H1 (cell line): Measurements from ENCODE around the gene CAPN2. TPM values are rescaled to one million over a fixed set of nuclear protein-coding genes. Genes with fewer than 3 reads are reported as not detected.

Experiments
- CTCF ChIA-PET: fragments of 300-600 bp; sonication (Branson Sonifier 250); formaldehyde crosslinking; loops from one replicate; lab custom pipeline; 2021; ENCODE audit not compliant: partially characterized antibody; lab: Charles Lee
- POLR2A ChIA-PET: fragments of 300-600 bp; sonication (Branson Sonifier 250); formaldehyde crosslinking; loops from one replicate; lab custom pipeline; 2021; ENCODE audit warnings: inconsistent platforms; ENCODE audit not compliant: partially characterized antibody; lab: Charles Lee
- DNase-seq, 2 experiments: peaks; one replicate each; pipeline versions ENCODE4 v3.0.0 to v3.0.0-alpha.2; 2010 to 2022; ENCODE audit warnings: low spot score in 2 of 2, low read depth in 1 of 2, mixed read lengths in 1 of 2
- FAIRE-seq: peaks from 2 replicates; lab custom pipeline; 2011; peaks lifted over from hg19 to GRCh38; lab: Jason Lieb, UNC
- H2AFZ ChIP-seq: 2 replicates; pipeline ENCODE4 v1.8.1; 2012; ENCODE audit warnings: low read length, inconsistent platforms
- H2AK5ac ChIP-seq: 2 replicates; pipeline ENCODE4 v1.6.1; 2013; ENCODE audit warnings: low read depth, low read length
- H2BK120ac ChIP-seq: replicated peaks from 2 replicates; pipeline ENCODE3; 2013; ENCODE audit warnings: low read depth, low read length, inconsistent platforms
- H2BK12ac ChIP-seq: 2 replicates; pipeline ENCODE4 v1.6.1; 2013; ENCODE audit warnings: low read depth, low read length
- H2BK15ac ChIP-seq: 2 replicates; pipeline ENCODE4 v1.6.1; 2013; ENCODE audit warnings: low read length
- H2BK20ac ChIP-seq: 2 replicates; pipeline ENCODE4 v1.6.1; 2013; ENCODE audit warnings: low read length
- H2BK5ac ChIP-seq: 2 replicates; pipeline ENCODE4 v1.6.1; 2013; ENCODE audit warnings: low read depth, low read length
- H3K14ac ChIP-seq: 2 replicates; pipeline ENCODE4 v1.6.1; 2013; ENCODE audit warnings: inconsistent platforms; ENCODE audit not compliant: insufficient read length
- H3K18ac ChIP-seq: 2 replicates; pipeline ENCODE4 v1.6.1; 2013; ENCODE audit warnings: low read length; ENCODE audit errors: extremely low read depth
- H3K23ac ChIP-seq: 2 replicates; pipeline ENCODE4 v1.6.1; 2013; ENCODE audit warnings: inconsistent platforms; ENCODE audit not compliant: insufficient read length
- H3K23me2 ChIP-seq: 2 replicates; pipeline ENCODE4 v1.6.1; 2013; ENCODE audit warnings: low read depth, low read length
- H3K27ac ChIP-seq: 2 replicates; pipeline ENCODE4 v1.6.1; 2011; ENCODE audit warnings: low read depth, low read length, inconsistent platforms
- H3K27me3 ChIP-seq, 4 experiments: replicated peaks in 1 of 4; 1 replicate in 1 of 4; 2 replicates in 3 of 4; pipeline versions ENCODE4 v1.6.1 to v1.8.1; 2011 to 2013; ENCODE audit warnings: low read length in 3 of 4, mild to moderate bottlenecking in 3 of 4, inconsistent platforms in 2 of 4, mixed read lengths in 2 of 4, moderate library complexity in 1 of 4; ENCODE audit not compliant: control insufficient read depth in 3 of 4, insufficient read depth in 3 of 4; ENCODE audit errors: extremely low read depth in 1 of 4
- H3K36me3 ChIP-seq, 4 experiments: 2 replicates each; pipeline versions ENCODE4 v1.6.1 to v1.8.1; 2011 to 2013; ENCODE audit warnings: mild to moderate bottlenecking in 4 of 4, low read length in 3 of 4, moderate library complexity in 2 of 4, control low read depth in 1 of 4, inconsistent platforms in 1 of 4; ENCODE audit not compliant: insufficient read depth in 4 of 4, control insufficient read depth in 2 of 4
- H3K4ac ChIP-seq: replicated peaks from 2 replicates; pipeline ENCODE3; 2013; ENCODE audit warnings: low read length, low read depth, mixed read lengths, inconsistent platforms; ENCODE audit not compliant: insufficient read length
- H3K4me1 ChIP-seq, 4 experiments: replicated peaks in 1 of 4; 1 replicate in 1 of 4; 2 replicates in 3 of 4; pipeline versions ENCODE4 v1.6.1 to v1.8.1; 2011 to 2013; ENCODE audit warnings: low read length in 3 of 4, inconsistent platforms in 2 of 4, mixed read lengths in 1 of 4; ENCODE audit not compliant: insufficient read depth in 4 of 4, control insufficient read depth in 3 of 4
- H3K4me2 ChIP-seq, 2 experiments: 2 replicates each; pipeline versions ENCODE4 v1.6.1 to v1.8.1; 2011 to 2013; ENCODE audit warnings: low read depth in 2 of 2, low read length in 2 of 2, control low read depth in 1 of 2, inconsistent platforms in 1 of 2, mild to moderate bottlenecking in 1 of 2; ENCODE audit not compliant: insufficient read depth in 1 of 2
- H3K4me3 ChIP-seq, 4 experiments: fragments of 200-600, 300-600 bp in 1 of 4; sonication (generic), shearing (Covaris generic), sonication (Bioruptor Twin) in 1 of 4; 2 replicates each; pipeline versions ENCODE4 v1.5.1 to v1.8.1; 2011 to 2016; ENCODE audit warnings: low read length in 4 of 4, low read depth in 3 of 4, control low read depth in 2 of 4, inconsistent platforms in 2 of 4, mild to moderate bottlenecking in 2 of 4, mixed read lengths in 1 of 4, moderate library complexity in 1 of 4; ENCODE audit not compliant: insufficient read depth in 2 of 4; ENCODE audit errors: extremely low read depth in 1 of 4
- H3K56ac ChIP-seq: replicated peaks from 2 replicates; pipeline ENCODE3; 2013; ENCODE audit warnings: low read depth, mild to moderate bottlenecking, mixed read lengths, low read length, inconsistent platforms; ENCODE audit not compliant: insufficient read length
- H3K79me1 ChIP-seq: 2 replicates; pipeline ENCODE4 v1.6.1; 2013; ENCODE audit warnings: low read depth, low read length, control low read depth
- H3K79me2 ChIP-seq, 2 experiments: 2 replicates each; pipeline versions ENCODE4 v1.6.1 to v1.8.1; 2012 to 2013; ENCODE audit warnings: low read length in 2 of 2, mild to moderate bottlenecking in 2 of 2, inconsistent platforms in 1 of 2; ENCODE audit not compliant: insufficient read depth in 2 of 2, control insufficient read depth in 1 of 2
- H3K9ac ChIP-seq, 4 experiments: replicated peaks in 1 of 4; 1 replicate in 1 of 4; 2 replicates in 3 of 4; pipeline versions ENCODE4 v1.6.1 to v1.8.1; 2011 to 2013; ENCODE audit warnings: low read depth in 3 of 4, low read length in 3 of 4, control low read depth in 2 of 4, mild to moderate bottlenecking in 2 of 4, moderate library complexity in 2 of 4, inconsistent platforms in 1 of 4; ENCODE audit errors: extremely low read depth in 1 of 4
- H3K9me3 ChIP-seq, 2 experiments: 2 replicates each; pipeline versions ENCODE4 v1.6.1 to v1.8.1; 2012 to 2013; ENCODE audit warnings: mild to moderate bottlenecking in 2 of 2, moderate library complexity in 2 of 2, control low read depth in 1 of 2, inconsistent platforms in 1 of 2, low read depth in 1 of 2, low read length in 1 of 2, mixed read lengths in 1 of 2; ENCODE audit not compliant: insufficient read depth in 2 of 2
- H4K20me1 ChIP-seq, 2 experiments: replicated peaks in 1 of 2; 2 replicates each; pipeline versions ENCODE3 to v1.8.1; 2011 to 2013; ENCODE audit warnings: inconsistent platforms in 2 of 2, low read length in 2 of 2, mild to moderate bottlenecking in 1 of 2; ENCODE audit not compliant: insufficient read depth in 2 of 2, control insufficient read depth in 1 of 2
- H4K5ac ChIP-seq: 2 replicates; pipeline ENCODE4 v1.6.1; 2013; ENCODE audit warnings: low read length, low read depth, mixed read lengths, inconsistent platforms; ENCODE audit not compliant: insufficient read length
- H4K8ac ChIP-seq: 2 replicates; pipeline ENCODE4 v1.8.0; 2013; ENCODE audit warnings: mild to moderate bottlenecking, moderate library complexity, low read length, inconsistent platforms; ENCODE audit not compliant: insufficient read depth; ENCODE audit errors: extremely low read depth
- H4K91ac ChIP-seq: replicated peaks from 2 replicates; pipeline ENCODE3; 2013; ENCODE audit warnings: low read length, mixed read lengths, inconsistent platforms; ENCODE audit not compliant: insufficient read length
- ASH2L ChIP-seq: fragments of 200-600, 300-600 bp; sonication (generic); IDR thresholded peaks from one replicate; pipeline ENCODE4 v1.7.1; 2017; ENCODE audit warnings: low read length
- BACH1 ChIP-seq: IDR thresholded peaks from 2 replicates; pipeline ENCODE4 v1.6.1; 2012; ENCODE audit warnings: low read length, improper control_type of control experiment
- BCL11A ChIP-seq, 2 experiments: IDR thresholded peaks; one replicate each; pipeline ENCODE4 v1.6.1; 2011; ENCODE audit warnings: low read depth in 2 of 2, low read length in 2 of 2, mild to moderate bottlenecking in 2 of 2
- GABPA ChIP-seq: IDR thresholded peaks from 2 replicates; pipeline ENCODE4 v1.6.1; 2011; ENCODE audit warnings: mild to moderate bottlenecking, low read length, moderate library complexity, borderline replicate concordance; ENCODE audit not compliant: insufficient read depth
- JUN ChIP-seq: IDR thresholded peaks from 2 replicates; pipeline ENCODE4 v1.6.1; 2011; ENCODE audit warnings: low read depth, mild to moderate bottlenecking, improper control_type of control experiment, low read length
- NRF1 ChIP-seq: IDR thresholded peaks from 2 replicates; pipeline ENCODE4 v1.6.1; 2011; ENCODE audit warnings: mild to moderate bottlenecking, low read depth, low read length, improper control_type of control experiment
- POLR2A ChIP-seq, 2 experiments: IDR thresholded peaks; 1 replicate in 1 of 2; 2 replicates in 1 of 2; pipeline ENCODE4 v1.6.1; 2011; ENCODE audit warnings: low read depth in 2 of 2, low read length in 2 of 2, mild to moderate bottlenecking in 2 of 2; ENCODE audit errors: control extremely low read depth in 1 of 2
- RNF2 ChIP-seq: fragments of 200-900, 300-1000 bp; sonication (generic); IDR thresholded peaks from 2 replicates; pipeline ENCODE4 v1.7.1; 2016; ENCODE audit warnings: borderline replicate concordance, low read depth, mild to moderate bottlenecking, antibody characterized with exemption, low read length; ENCODE audit not compliant: poor library complexity, severe bottlenecking; ENCODE audit errors: missing control alignments
- SP1 ChIP-seq: IDR thresholded peaks from 2 replicates; pipeline ENCODE4 v1.6.1; 2011; ENCODE audit warnings: low read depth, low read length
- SUZ12 ChIP-seq: fragments of 200-600 bp; sonication (generic); IDR thresholded peaks from 2 replicates; pipeline ENCODE4 v1.6.1; 2012; ENCODE audit warnings: mild to moderate bottlenecking, inconsistent platforms, low read length, moderate library complexity, mixed read lengths
- TEAD4 ChIP-seq: IDR thresholded peaks from 2 replicates; pipeline ENCODE4 v1.6.1; 2012; ENCODE audit warnings: low read depth, low read length, inconsistent platforms, mixed read lengths
- WGBS, 2 experiments: shearing (Covaris generic) in 1 of 2; methylation state at CpG; one replicate each; pipeline versions ENCODE4 v1.1.6 to v1.1.7; 2013 to 2015; ENCODE audit warnings: low lambda C conversion rate in 2 of 2, mixed read lengths in 2 of 2, inconsistent platforms in 1 of 2, low coverage in 1 of 2, missing lambda C conversion rate in 1 of 2; ENCODE audit not compliant: insufficient replicate concordance in 2 of 2, insufficient coverage in 1 of 2, insufficient read length in 1 of 2; ENCODE audit errors: extremely low coverage in 1 of 2, missing lambda C conversion rate in 1 of 2; 5-methylcytosine and 5-hydroxymethylcytosine counted together
- polyA plus RNA-seq, 7 experiments: library from polyadenylated mRNA; depleted of rRNA in 3 of 7; stranded (reverse) in 5 of 7; unstranded in 2 of 7; fragments of >200 nt in 5 of 7; fragments of 200-250 nt in 2 of 7; gene quantifications; 1 replicate in 5 of 7; 2 replicates in 1 of 7; 4 replicates in 1 of 7; pipeline versions ENCODE4 v1.2.1 to v1.2.3, GENCODE V29; 2011 to 2013; ENCODE audit warnings: missing spikeins in 2 of 7, mixed read lengths in 2 of 7
- total RNA-seq: library from RNA; stranded (reverse); fragmentation: NEBNext Ultra II Directional; extraction: Animal tissue kit (Norgen Biotek cat#: 25700); gene quantifications from 2 replicates; pipeline ENCODE4 v1.2.1, GENCODE V29; 2021
- TF ChIP-seq, protein P1 (sequence below): IDR thresholded peaks from 2 replicates; pipeline ENCODE4 v1.6.1; 2012; ENCODE audit warnings: low read length, inconsistent platforms

Gene CAPN2
- total and polyA plus RNA-seq, 2 of the 8 experiments (the other 6 are each of a cell fraction or from before 2014, with no cell fraction given), result 9.2 to 10.3 TPM

DNA sequence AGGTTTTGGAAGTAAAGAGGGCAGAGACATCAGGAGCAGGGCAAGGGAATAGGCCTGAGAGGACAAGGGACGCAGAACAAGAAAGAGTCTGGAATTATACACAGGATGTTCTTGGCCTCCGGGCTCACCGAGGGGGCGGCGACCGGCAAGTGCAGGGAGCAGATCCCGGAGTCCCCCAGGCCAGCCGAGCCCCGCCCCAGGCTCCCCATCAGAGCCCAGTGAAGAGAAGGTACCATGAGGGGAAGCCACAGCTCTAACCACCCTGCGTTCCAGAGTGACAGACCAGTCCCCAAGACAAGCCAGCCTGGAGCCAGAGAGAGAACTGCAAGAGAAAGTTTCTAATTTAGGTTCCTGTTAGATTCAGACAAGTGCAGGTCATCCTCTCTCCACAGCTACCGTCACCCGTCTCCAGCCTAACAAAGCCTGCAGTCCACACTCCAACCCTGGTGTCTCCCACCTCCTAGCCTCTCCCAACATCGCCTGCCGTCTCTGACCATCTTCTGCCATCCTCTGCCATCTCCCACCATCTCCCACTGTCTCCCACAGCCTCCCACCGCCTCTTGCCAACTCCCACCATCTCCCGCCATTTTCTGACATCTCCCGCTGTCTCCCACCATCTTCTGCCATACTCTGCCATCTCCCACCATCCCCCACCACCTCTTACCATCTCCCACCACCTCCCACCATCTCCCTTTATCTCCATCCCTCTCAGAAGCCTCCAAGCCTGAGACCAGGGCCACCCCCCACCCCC lies 42.5 kb downstream of the CAPN2 start:
- ChIA-PET POLR2A (no interaction called here), CTCF (interaction anchor here (1.3 to 2.4 kb wide), 3 partner anchors 17 to 49 kb away, joined by 3 to 9 read pairs (median 4); no protein-coding TSS in a partner anchor)
- H3K4ac ChIP-seq, result no peak overlapping the region
- H3K9me3 ChIP-seq, result no peaks in the 10 kb centered on the region
- no peak overlapping the region for H2BK15ac ChIP-seq
- H3K4me1 ChIP-seq, result peaks cover 0 to 8% (median 5%) of the 10 kb centered on the region in 4 experiments; a peak in 6 of 7 replicates
- no peak overlapping the region for H3K4me2 ChIP-seq
- no peak overlapping the region for H3K27ac ChIP-seq
- no peak overlapping the region for H3K18ac ChIP-seq
- H2BK12ac ChIP-seq, result no peak overlapping the region
- DNase-seq (no peak), FAIRE-seq (no peak)
- H2BK120ac ChIP-seq, result no peak overlapping the region
- no peak overlapping the region for H4K91ac ChIP-seq
- H3K79me2 ChIP-seq, result no peaks in the 10 kb centered on the region
- no peak overlapping the region for H2BK5ac ChIP-seq
- no peaks in the 10 kb centered on the region for H3K79me1 ChIP-seq
- 90% methylated on average over 17 of the region's 17 CpGs; no CpG with 5 or more reads in 1 of the 2 experiments for WGBS, 2 experiments
- H3K4me3 ChIP-seq, result no peak overlapping the region
- no peaks in the 10 kb centered on the region for H3K27me3 ChIP-seq
- H4K8ac ChIP-seq, result no peak overlapping the region
- no peak overlapping the region for H2AFZ ChIP-seq
- H2AK5ac ChIP-seq, result no peak overlapping the region
- no peak overlapping the region for H2BK20ac ChIP-seq
- no peak overlapping the region for H3K9ac ChIP-seq
- H3K14ac ChIP-seq, result no peak overlapping the region
- no peaks in the 10 kb centered on the region for H4K20me1 ChIP-seq
- no peak overlapping the region for H3K23ac ChIP-seq
- no peaks in the 10 kb centered on the region for H3K36me3 ChIP-seq
- H4K5ac ChIP-seq, result no peak overlapping the region
- no peak overlapping the region for H3K56ac ChIP-seq
- H3K23me2 ChIP-seq, result no peaks in the 10 kb centered on the region; the same call in 1 of the 2 replicates
- TF ChIP-seq GABPA (no peak), TEAD4 (no peak), POLR2A (IDR thresholded peaks at IDR 0.05; ENCODE audit: control extremely low read depth in 1 of 2, low read depth in 2 of 2, low read length in 2 of 2) (no peak), RNF2 (no peak), BACH1 (no peak), SP1 (no peak), BCL11A (IDR thresholded peaks at IDR 0.05; ENCODE audit: low read depth in 2 of 2, low read length in 2 of 2) (no peak), SUZ12 (no peak), JUN (no peak), ASH2L (no peak), NRF1 (no peak)
- TF ChIP-seq, protein P1, sequence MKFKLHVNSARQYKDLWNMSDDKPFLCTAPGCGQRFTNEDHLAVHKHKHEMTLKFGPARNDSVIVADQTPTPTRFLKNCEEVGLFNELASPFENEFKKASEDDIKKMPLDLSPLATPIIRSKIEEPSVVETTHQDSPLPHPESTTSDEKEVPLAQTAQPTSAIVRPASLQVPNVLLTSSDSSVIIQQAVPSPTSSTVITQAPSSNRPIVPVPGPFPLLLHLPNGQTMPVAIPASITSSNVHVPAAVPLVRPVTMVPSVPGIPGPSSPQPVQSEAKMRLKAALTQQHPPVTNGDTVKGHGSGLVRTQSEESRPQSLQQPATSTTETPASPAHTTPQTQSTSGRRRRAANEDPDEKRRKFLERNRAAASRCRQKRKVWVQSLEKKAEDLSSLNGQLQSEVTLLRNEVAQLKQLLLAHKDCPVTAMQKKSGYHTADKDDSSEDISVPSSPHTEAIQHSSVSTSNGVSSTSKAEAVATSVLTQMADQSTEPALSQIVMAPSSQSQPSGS, result no peak
